ENCODE data around the gene GMIP.

GRCh38 chr19:19600793-19601330 lies 42.6 kb downstream of the GMIP start:
- TF ChIP-seq POLR2A (IDR thresholded peaks at IDR 0.05; ENCODE audit: low read depth, low read length) (no peak), FOS (IDR thresholded peaks at IDR 0.05; ENCODE audit: borderline replicate concordance, insufficient read depth, low read length) (no peak), CTCF (IDR thresholded peaks at IDR 0.05; ENCODE audit: extremely low read depth in 1 of 2, insufficient read depth in 1 of 2, low read depth in 1 of 2, low read length in 2 of 2) (no peak), MYC (IDR thresholded peaks at IDR 0.05; ENCODE audit: low read depth, low read length) (no peak)

Data from endothelial cell of umbilical vein (primary cell).